Inflammatory macrophage treated with lipopolysaccharide for 4 hours (primary cell): ENCODE results near the gene TRMT1.
A peak's percentile ranks its signal among the peaks of the same experiment; 100 is the strongest.

Experiments used
- DNase-seq: peaks from one replicate; pipeline ENCODE4 v3.0.0-alpha.2; 2020

The TRMT1 gene

DNA sequence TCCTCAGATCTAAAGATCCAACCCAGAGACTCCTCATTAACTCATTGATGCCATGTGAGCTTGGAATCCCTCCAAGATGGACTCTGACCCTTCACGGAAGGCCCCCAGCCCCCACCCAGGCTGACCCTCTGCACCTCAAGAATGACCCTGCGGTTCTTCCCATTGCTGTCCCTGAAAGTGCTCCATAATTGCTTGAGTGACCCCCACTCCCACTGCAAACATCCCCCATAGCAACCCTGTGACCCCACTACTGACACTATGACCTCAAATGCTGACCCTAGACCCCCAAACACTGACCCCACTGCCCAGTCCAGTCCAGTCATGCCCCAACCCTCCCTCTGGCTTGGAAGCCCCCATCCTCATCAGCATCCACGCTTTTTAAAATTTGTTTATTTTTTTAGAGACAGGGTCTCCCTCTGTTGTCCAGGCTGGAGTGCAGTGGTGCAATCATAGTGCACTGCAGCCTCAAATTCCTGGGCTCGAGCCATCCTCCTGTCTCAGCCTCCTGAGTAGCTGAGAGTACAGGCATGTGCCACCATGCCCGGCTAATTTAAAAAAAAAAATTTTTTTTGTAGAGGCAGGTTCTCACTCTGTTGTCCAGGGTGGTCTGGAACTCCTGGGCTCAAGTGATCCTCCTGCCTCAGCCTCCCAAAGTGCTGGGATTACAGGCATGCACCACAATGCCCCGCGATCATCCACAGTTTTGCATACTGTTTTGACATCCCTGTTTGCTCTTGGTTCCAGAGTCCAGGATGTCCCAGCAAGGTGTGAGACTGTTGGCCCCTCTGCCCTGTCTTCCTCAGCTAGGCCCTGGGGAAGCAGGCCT lies 14.7 kb downstream of the TRMT1 start:
- no peak for DNase-seq

GRCh38 chr19:13100841-13101589 lies 15.5 kb downstream of the TRMT1 start:
- no peak for DNase-seq

GRCh38 chr19:13100031-13100588 lies 16.4 kb downstream of the TRMT1 start:
- DNase-seq, result peak; percentile 56

GRCh38 chr19:13099073-13099999 lies 17.2 kb downstream of the TRMT1 start:
- peak; percentile 87 for DNase-seq

- DNase-seq, result peak; percentile 74
These were observed 18.1 kb downstream of the TRMT1 start for GRCh38 chr19:13098277-13099072.

- peak; percentile 29 for DNase-seq
These were observed 18.9 kb downstream of the TRMT1 start for GRCh38 chr19:13097463-13098258.

DNA sequence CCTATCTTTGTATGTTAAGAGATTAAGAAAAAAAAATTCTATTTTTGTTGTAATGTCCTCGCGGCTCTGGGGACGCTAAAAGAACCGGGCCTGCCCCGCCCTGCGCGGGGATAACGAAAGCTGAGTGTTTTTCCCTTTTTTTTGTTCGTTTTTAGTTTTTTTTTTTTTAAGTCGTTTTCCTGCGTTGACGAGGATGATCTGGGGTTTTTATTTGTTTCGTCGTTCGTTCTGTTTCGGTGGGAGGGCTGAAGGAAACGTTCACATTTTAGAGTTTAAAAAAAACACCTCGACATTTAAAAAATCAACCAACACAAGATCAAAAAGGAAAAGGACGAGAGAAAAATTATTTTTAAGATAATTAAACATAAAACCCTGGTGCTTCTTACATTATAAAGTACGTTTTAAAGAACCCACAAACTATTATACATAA lies 19.5 kb downstream of the TRMT1 start:
- peak; percentile 73 for DNase-seq

DNA sequence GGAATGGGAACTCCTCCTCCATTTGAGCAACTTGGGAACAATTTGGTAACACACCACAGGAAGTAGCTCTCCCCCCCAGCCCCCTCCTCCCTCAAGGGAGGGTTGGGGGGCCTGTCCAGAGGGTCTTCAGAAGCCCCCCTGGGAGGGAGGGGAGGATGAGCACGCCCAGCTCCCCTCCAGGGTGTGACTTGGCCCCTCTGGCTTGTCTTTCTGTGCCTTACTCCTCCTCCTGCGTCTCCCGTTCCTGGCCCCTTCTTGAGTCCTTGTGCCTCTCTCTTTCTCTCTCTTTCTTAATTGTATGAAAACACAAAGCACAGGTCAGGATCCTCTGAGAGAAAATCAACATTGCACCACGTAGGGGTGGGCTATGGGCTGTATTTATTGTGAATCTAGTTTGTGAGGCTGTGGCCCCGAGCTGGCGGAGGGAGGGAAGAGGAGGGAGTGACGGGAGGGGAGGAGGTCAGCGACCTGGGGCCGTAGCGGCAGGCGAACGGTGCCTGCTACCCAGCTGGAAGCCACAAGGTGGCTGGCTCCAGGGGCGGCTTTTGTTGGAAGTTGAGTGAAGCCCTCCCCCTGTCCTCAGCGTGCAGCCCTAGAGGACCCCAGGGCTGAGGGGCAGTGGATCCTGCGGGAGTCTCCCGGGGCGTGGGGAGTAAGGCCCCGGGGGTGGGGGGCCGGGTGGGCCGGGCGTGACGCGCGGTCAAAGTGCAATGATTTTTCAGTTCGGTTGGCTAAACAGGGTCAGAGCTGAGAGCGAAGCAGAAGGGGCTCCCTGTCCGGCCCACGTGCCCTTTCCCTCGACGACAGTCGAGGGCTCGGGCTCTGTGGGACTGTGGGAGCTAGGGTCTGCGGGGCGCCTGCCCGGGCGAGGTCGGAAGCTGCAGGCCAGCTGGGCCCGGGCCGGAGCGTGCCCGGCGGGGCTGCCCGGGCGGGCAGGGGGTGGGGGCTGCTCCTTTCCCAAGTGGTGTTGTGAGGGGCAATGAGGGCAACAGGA lies 20.3 kb downstream of the TRMT1 start:
- DNase-seq, result no peak

GRCh38 chr19:13095393-13095784 lies 21.2 kb downstream of the TRMT1 start:
- no peak for DNase-seq

- DNase-seq, result no peak
These were observed 21.7 kb downstream of the TRMT1 start for GRCh38 chr19:13094771-13095392.

DNA sequence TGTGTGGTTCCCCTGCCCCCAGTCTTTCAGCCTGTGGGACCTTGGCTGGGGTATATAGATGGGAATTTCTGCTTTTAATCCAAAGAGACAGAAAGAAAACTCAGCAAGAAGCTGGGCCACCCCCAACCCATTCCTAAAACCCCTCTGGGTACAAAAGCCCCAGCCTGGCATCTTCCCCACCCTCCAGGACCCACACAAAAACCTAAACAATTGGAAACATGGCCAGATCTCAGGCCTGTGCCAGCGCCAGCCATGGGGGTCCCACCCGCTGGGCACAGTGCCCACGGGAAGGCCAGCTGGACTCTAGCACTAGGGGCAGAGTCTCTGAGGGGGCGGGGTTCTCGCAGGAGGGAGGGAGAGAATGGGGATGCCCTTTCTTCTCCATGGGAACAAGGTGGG lies 22.4 kb downstream of the TRMT1 start:
- DNase-seq, result no peak

DNA sequence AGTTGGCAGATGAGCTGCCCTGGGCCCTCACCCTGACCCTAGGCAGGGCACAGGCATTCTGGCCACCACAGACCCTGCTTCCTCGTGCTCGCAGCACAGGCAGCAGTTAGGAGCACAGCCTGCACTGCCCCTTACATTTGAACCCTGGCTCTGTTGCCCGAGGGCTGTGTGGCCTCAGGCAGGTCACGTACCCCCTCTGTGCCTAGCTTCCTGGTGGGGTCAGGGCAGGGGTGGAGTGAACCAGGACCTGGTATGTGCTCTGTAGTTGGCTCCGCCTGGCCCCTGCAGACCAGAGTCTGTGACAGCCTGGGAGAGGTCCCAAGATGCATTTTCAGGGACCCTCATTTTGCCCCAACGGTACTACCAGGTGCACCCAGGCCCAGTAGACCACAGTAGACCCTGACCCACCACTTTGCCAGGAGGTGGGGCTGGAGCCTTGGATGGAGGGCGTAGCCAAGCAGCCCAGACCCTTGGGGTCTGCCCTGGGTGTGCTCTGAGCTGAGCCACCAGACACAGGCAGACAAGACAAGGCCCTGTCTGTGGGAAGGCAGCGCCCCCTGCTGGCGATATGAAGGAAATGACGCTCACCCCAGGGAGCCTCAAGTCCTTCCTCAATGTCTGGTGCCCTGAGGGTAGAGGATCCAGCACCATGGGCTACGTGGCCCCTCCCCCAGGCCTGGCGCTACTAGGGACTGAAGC lies 23.0 kb downstream of the TRMT1 start:
- DNase-seq, result peak; percentile 77

DNA sequence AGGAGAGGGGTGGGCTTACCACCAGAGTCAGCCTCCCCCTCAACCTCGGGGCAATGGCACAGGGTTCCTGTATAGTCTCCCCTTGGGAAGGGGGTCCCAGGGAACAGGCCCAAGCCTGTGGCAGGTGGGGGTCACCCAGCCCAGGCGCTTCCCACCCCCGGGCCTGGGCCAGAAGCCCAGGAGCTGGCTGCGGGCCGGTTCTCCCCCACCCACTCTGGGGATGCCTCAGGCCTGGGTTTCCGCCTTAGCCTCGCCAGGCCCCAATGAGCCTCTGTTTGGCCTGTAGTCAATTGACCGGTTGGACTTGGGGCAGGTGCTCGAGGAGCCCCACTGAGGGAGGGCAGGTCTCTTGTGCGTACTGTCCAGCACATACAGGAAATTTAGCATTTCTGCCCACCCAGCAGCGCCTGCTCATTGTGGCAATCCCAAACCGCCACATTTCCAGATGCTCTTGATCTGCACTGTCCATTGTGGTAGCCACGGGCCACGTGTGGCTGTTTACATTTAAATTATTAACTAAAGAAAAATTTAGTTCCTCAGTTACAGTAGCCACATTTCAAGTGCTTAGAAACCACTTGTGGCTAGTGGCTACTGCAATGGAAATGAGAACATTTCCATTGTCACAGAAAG lies 23.8 kb downstream of the TRMT1 start:
- DNase-seq, result no peak

DNA sequence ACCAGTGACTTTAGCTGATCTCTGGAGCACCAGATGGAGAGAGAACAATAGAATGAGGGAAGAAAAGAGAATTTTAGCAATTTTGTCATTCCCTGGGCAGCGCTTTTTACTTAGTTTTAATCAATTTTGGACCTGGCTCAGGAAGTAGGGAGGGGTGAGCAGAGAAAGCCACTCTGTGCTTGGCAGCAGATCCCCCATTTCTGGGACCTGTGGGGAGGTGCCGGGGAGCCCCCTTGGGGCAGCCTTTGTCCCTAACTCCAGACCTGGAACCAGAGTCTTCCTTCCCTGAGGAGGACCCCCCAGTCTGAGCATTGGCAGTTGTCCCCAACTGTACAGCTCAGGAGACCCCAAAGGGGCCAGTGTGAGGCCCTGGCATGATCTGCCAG lies 24.4 kb downstream of the TRMT1 start:
- no peak for DNase-seq

DNA sequence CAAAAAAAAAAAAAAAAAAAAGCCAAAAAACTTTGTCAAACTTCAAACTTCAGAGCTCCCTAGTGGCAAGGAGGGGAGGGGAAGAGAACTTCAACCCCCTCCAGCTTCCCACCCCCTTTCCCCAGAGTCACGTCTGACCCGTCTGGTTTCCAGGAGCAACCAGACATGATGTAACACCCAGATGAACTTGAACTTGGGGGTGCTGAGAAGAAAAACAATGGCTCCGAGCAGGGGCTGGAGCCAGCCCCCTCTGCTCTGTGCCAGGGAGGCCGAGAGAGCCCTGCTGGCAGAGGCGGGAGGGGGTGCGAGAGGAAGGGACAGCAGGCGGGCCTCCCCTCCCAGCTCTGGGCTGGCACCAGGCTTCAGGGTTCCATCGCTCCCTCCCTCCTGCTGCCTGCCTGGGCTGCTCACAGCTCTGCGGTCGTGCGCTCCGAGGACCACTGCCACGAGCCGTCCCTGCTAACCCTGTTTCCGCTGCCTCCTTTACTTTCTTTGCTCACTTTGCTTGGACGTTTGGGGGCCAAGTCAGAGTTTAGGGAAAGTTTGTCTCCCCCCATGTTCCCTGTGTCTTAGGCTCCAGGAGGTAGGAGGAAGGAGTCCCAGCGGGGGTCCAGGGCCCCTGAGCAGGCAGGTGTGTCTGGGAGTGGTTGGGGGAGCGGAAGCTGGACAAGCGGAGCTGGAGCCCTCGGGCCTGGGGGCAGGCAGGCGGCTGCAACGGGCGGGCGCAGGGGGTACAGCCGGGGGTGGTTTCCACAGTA lies 25.0 kb downstream of the TRMT1 start:
- DNase-seq, result no peak

DNA sequence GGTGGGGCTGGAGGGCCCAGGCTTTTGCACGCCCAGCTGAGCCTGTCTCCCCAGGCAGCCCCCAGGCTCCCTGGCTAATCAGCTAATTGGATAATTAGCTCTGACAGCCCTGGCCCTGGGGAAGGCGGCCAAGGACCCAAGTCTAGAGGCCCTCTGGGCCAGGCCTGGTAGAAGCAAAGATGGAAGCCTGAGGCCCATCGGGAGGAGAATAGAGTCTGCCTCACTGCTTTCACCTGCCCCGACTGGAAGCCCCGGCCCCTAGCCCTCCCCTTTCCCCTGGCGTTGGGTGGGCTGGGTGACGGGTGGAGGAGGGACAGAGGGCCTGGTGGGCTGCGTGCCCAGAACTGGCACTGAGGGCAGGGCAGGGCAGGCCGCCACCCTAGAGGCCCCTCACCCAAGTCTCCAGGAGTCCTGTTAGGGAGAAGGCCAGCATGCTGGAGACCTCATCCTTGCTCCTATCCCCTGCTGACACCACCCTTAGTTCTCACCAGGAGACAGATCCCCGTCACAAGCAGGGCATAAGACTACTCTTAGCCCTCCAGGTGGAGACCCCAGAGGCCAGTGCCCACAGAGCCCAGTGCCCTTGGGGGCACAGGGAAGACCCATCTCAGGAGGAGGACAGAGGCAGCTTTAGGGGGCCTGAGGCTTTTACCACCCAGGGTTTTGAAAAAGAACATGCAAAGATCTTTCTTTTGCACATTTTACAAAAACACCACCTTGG lies 25.9 kb downstream of the TRMT1 start:
- DNase-seq, result no peak
